HG02798 (cell line): ENCODE results near the gene ARHGAP21.
"Not testable (repeated sequence)": the region's sequence is repeated elsewhere in the genome, so short reads cannot be mapped to it uniquely, and the experiment has no call there.

Experiments
- ATAC-seq: cut with Tn5 transposase; IDR thresholded peaks from one replicate; pipeline ENCODE4 v1.9.1; 2021; ENCODE audit warnings: mild to moderate bottlenecking; ENCODE audit not compliant: unreplicated experiment, poor library complexity

ARHGAP21 gene

GRCh38 chr10:24690961-24691512 is 32.6 kb downstream of the ARHGAP21 start:
- no peak for ATAC-seq

DNA sequence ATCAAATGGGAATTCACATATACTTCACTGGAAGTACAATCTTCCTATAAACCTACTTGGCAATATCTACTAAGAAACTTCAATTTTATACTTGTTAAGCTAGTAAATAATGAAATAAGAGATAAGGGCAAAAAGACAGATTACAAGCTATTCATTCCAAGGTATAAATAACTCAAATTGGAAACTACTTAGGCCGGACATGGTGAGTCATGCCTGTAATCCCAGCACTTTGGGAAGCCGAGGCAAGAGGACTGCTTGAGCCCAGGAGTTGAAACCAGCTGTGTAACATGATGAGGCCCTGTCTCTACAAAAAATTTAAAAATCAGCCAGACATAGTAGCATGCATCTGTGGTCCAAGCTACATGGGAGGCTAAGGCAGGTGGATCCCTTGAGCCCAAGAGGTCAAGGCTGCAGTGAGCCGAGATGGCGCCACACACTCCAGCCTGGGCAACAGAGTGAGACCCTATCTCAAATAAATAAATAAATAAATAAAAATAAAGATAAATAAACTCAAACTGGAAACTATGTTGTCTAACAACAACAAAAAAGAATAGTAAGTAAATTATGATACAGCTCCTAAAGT is 37.6 kb downstream of the ARHGAP21 start:
- no peak for ATAC-seq

GRCh38 chr10:24683554-24683953 is 40.1 kb downstream of the ARHGAP21 start:
- ATAC-seq, result no peak

DNA sequence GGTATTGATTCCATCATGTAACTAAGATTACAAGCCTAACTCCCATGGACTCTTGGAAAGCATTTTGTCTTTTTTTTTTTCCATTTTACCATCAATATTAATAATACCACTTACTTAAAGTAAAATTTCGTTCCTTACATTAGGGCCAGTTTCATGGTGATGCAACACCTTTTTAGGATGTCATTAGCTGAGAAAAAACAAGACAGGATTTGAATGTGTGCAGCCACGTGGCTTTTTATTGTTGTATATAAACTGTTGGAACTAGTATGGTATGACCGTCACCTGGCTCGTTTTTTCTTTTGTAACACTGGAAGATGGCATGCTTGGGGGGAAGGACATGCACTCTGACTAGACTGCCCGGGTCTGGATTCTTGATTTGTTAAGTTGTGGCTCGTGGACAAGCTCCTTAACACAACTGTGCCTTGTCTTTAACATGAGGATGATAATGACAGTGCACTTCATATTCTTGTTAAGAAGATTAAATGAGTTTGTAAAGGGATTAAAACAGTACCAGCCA is 42.1 kb downstream of the ARHGAP21 start:
- no peak for ATAC-seq

DNA sequence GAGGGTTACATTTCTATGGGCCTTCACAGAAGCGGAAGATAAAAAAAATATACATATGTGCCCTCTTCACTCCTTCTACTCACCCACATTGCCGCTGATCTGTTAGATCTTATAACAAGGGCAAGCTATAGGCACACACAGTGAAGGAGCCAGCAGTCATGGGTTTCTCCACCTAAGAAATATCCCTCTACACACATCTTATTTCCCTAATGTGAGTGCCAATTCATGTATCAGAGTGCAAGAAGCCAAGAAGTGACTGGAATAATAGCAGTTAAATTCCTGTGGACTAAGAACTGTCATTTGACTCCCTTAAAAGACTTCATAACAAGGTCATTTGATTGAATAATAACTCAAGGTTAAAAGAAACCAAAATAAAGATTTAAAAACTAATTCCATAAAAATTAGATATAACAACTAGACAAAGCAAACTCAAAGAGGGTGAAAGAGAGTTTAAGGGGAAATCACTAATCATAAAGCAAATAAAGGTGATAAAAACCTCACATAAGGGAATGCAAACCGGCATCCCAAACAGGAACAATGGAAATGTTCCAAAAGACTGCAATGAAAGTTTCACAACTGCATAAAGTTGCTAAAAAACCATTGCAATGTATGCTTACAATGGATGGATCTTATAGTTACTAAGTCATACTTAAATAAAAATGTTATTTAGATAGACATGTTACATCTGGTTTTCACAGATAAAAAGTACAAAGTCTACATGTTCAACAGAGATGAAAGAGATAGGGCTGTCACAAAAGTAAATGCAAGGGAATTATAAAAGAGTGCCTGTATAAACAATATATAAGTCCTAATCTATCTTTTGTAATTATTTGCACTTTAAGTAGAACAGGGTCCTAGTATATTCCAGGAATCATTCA is 42.8 kb downstream of the ARHGAP21 start:
- no peak for ATAC-seq

- no peak for ATAC-seq
These were observed 44.9 kb downstream of the ARHGAP21 start for GRCh38 chr10:24678757-24679156.

DNA sequence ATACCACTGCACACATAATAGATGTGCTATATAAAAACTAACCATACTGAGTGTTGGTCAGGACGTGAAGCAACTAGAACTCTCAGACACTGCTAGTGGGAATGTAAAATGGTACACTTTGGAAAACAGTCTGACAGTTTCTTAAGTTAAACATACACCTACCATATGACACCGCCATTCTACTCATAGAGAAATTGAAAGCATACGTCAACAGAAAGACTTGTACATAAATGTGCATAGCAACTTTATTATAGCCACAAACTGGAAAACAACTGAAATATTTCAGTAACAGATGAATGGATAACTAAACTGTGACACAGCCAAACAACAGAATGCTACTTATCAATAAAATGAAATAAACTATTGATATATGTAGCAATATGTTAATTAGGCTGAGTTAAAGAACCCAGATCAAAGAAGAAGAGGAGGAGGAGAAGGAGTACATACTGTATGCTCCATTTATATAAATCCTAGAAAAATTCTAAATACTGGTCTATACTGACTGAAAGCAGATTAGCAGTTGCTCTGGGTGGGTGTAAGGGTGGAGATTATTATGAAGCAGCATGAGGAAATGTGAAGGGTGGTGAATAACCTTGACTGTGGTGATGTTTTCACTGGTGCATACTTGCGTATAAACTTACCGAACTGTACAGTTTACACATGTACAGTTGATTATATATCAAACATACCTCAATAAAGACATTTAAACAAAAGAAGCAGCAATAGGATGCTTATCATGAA is 48.6 kb downstream of the ARHGAP21 start:
- ATAC-seq, result peak; percentile 58

- ATAC-seq, result no peak
These were observed 52.6 kb downstream of the ARHGAP21 start for GRCh38 chr10:24670964-24671670.

DNA sequence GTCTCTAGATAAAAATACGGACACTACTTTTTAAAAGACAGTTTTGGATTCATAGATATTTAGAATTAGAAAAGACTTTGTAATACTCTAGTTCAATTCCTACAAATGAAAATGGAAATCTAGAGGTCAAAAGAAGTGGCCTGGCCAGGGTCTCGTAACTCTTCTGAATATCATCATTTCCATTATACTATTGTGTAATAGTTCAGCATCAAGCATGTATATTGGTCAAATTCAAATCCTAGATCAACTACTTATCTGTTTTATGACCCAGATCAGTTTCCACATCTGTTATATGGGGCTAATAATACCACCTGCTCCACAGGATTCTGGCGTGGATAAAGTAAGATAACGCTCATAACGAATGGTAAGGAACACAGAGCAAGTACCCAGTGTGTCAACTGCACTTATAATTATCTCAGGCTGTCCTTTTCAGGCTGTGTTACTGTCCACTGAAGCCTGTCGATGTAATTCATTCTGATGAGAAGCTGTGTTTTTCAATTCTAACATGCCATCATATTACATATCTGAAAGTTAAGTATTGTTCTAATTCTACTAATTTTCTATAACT is 54.3 kb downstream of the ARHGAP21 start:
- ATAC-seq, result no peak

DNA sequence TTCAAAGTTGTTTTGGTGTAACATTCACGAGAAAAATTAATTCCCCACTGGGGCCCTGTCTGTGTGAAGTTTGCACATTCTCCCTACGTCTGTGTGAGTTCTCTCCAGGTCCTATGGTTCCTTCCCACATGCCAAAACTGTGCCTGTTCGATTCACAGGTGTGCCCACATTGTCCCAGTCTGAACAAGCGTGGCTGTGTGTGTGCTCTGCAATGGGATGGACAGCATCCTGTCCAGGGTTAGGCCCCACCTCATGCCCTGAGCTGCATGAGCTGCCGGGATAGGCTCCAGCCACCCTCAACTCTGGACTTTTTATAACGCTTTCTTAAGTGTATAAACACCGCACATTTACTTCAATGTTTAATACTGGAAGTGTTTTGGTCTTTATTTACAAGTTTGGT is 55.4 kb downstream of the ARHGAP21 start:
- no peak for ATAC-seq

DNA sequence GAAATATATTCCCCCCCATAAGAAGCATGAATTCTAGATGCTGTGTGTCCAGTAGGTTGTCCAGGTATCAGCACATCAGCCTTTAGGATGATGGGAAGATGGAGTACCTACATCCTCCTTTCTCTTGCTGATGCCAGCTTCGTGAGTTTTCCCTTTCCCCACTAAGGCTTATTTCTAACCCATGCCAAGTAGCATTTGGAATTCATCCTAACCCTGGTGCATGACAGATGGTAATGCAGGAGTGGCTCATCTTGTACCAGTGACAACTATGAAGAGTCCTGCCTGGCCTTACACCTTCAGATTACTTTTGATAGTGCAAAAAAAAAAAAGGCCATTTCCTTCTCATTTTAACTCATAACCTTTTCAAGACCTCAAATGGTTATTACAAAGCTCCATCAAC is 58.7 kb downstream of the ARHGAP21 start:
- no peak for ATAC-seq

- ATAC-seq, result no peak
These were observed 62.3 kb downstream of the ARHGAP21 start for GRCh38 chr10:24661376-24661775.

DNA sequence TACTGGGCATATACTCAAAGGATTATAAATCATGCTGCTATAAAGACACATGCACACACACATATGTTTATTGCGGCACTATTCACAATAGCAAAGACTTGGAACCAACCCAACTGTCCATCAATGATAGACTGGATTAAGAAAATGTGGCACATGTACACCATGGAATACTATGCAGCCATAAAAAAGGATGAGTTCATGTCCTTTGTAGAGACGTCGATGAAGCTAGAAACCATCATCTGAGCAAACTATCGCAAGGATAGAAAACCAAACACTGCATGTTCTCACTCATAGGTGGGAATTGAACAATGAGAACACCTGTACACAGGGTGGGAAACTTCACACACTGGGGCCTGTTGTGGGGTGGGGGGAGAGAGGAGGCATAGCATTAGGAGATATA is 65.4 kb downstream of the ARHGAP21 start:
- ATAC-seq, result not testable (repeated sequence)

DNA sequence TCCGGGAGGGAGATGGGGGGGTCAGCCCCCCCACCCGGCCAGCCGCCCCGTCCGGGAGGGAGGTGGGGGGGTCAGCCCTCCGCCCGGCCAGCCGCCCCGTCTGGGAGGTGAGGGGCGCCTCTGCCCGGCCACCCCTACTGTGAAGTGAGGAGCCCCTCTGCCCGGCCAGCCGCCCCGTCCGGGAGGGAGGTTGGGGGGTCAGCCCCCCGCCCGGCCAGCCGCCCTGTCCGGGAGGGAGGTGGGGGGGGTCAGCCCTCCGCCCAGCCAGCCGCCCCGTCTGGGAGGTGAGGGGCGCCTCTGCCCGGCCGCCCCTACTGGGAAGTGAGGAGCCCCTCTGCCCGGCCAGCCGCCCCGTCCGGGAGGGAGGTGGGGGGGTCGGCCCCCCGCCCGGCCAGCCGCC is 67.4 kb downstream of the ARHGAP21 start:
- not testable (repeated sequence) for ATAC-seq

GRCh38 chr10:24652381-24652957 is 71.2 kb downstream of the ARHGAP21 start:
- peak; percentile 90 for ATAC-seq

DNA sequence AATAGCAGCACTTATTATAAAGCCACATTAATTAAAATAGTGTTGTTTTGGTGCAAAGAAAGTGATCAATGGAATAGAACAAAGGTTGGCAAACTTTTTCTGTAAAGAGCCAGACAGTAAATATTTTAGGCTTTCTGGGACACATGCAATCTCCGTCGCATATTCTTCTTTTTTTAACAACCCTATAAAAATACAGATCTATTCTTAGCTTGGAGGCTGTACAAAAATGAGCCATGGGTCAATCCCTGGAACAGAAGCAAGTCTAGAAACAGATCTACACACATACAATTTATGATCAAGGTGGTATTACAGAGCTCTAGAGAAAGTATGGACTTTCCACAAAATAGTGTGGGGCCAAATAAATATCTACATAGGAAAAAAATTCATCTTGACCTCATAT is 71.8 kb downstream of the ARHGAP21 start:
- ATAC-seq, result no peak

DNA sequence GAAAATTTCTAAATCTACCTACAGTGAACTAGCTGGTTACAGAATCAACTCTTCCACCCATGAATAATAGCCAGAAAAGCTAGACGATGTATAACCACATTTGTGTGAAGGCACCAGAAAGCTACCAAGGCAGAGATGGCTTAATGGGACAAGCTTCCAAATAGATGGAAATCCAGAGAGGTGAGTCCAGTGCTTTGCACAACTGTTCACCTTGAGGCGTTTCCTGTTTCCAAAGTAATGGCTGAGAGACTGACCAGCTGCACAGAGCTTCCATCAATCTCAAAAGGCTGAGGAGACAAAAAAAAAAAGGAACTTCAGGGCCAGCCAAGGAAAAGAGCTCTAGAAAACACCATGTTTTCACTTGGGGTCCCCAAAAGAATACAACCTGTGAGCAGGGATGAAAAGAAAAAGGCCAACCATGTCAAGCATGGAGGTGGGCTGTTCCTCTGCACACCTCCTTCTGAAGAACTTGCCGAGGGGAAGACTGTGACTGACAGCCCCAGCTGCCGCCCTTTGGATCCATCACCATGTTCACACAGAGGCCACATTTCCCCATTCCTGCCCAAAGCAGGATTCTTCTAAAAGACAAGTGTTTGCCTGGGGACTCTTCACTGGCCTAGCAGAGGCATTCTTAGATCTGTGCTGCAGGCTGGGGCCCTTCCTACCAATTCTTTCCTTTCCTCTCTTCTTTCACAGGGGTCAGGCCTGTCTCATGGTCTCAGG is 72.9 kb downstream of the ARHGAP21 start:
- no peak for ATAC-seq

GRCh38 chr10:24645784-24646183 is 77.9 kb downstream of the ARHGAP21 start:
- ATAC-seq, result peak; percentile 31

- ATAC-seq, result no peak
These were observed 78.7 kb downstream of the ARHGAP21 start for GRCh38 chr10:24645022-24645421.
